Ishikawa (cell line): ENCODE measurements around the gene KLHDC8A.

Experiments
- CEBPB ChIP-seq: IDR thresholded peaks from 2 replicates; pipeline ENCODE4 v1.6.1; 2012
- CREB1 ChIP-seq: IDR thresholded peaks from 2 replicates; pipeline ENCODE4 v1.6.1; 2012; ENCODE audit warnings: low read depth
- EGR1 ChIP-seq: IDR thresholded peaks from 2 replicates; pipeline ENCODE4 v1.6.1; 2012
- EP300 ChIP-seq: IDR thresholded peaks from 2 replicates; pipeline ENCODE4 v1.6.1; 2012; ENCODE audit warnings: borderline replicate concordance
- FOXM1 ChIP-seq: IDR thresholded peaks from 2 replicates; pipeline ENCODE4 v1.6.1; 2012; ENCODE audit warnings: low read depth, borderline replicate concordance
- MAX ChIP-seq: IDR thresholded peaks from 2 replicates; pipeline ENCODE4 v1.6.1; 2012
- NFIC ChIP-seq: IDR thresholded peaks from 2 replicates; pipeline ENCODE4 v1.6.1; 2012
- RAD21 ChIP-seq: IDR thresholded peaks from 2 replicates; pipeline ENCODE4 v1.6.1; 2012; ENCODE audit warnings: low read depth
- TAF1 ChIP-seq: IDR thresholded peaks from 2 replicates; pipeline ENCODE4 v1.6.1; 2012; ENCODE audit warnings: low read depth, mild to moderate bottlenecking
- TCF12 ChIP-seq: IDR thresholded peaks from 2 replicates; pipeline ENCODE4 v1.6.1; 2012; ENCODE audit warnings: low read depth
- TEAD4 ChIP-seq: IDR thresholded peaks from 2 replicates; pipeline ENCODE4 v1.6.1; 2012
- YY1 ChIP-seq: IDR thresholded peaks from 2 replicates; pipeline ENCODE4 v1.6.1; 2012; ENCODE audit warnings: low read depth
- ZBTB7A ChIP-seq: IDR thresholded peaks from 2 replicates; pipeline ENCODE4 v1.6.1; 2012; ENCODE audit warnings: low read depth
- TF ChIP-seq, protein P1 (sequence below): IDR thresholded peaks from 2 replicates; pipeline ENCODE4 v1.6.1; 2012; ENCODE audit warnings: low read depth, mild to moderate bottlenecking
- TF ChIP-seq, protein P2 (sequence below): IDR thresholded peaks from 2 replicates; pipeline ENCODE4 v1.6.1; 2012

The KLHDC8A gene

GRCh38 chr1:205379056-205379455 lies 22.3 kb upstream of the KLHDC8A start:
- no peak for TF ChIP-seq TCF12
- TF ChIP-seq TAF1: no peak
- TF ChIP-seq CREB1: no peak

- TF ChIP-seq, protein P1, sequence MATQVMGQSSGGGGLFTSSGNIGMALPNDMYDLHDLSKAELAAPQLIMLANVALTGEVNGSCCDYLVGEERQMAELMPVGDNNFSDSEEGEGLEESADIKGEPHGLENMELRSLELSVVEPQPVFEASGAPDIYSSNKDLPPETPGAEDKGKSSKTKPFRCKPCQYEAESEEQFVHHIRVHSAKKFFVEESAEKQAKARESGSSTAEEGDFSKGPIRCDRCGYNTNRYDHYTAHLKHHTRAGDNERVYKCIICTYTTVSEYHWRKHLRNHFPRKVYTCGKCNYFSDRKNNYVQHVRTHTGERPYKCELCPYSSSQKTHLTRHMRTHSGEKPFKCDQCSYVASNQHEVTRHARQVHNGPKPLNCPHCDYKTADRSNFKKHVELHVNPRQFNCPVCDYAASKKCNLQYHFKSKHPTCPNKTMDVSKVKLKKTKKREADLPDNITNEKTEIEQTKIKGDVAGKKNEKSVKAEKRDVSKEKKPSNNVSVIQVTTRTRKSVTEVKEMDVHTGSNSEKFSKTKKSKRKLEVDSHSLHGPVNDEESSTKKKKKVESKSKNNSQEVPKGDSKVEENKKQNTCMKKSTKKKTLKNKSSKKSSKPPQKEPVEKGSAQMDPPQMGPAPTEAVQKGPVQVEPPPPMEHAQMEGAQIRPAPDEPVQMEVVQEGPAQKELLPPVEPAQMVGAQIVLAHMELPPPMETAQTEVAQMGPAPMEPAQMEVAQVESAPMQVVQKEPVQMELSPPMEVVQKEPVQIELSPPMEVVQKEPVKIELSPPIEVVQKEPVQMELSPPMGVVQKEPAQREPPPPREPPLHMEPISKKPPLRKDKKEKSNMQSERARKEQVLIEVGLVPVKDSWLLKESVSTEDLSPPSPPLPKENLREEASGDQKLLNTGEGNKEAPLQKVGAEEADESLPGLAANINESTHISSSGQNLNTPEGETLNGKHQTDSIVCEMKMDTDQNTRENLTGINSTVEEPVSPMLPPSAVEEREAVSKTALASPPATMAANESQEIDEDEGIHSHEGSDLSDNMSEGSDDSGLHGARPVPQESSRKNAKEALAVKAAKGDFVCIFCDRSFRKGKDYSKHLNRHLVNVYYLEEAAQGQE: no peak
- TF ChIP-seq NFIC: no peak
- TF ChIP-seq YY1: no peak
- no peak for TF ChIP-seq ZBTB7A
- TF ChIP-seq EGR1: no peak
- TF ChIP-seq CEBPB: no peak
- TF ChIP-seq FOXM1: no peak
- TF ChIP-seq CREB1: no peak
Observed at GRCh38 chr1:205377355-205377754, 20.6 kb upstream of the KLHDC8A start.

GRCh38 chr1:205376739-205377138 lies 20.0 kb upstream of the KLHDC8A start:
- TF ChIP-seq EGR1 (no peak), NFIC (no peak), MAX (no peak), CREB1 (no peak), RAD21 (no peak), TEAD4 (no peak), TCF12 (no peak), YY1 (no peak), FOXM1 (no peak), ZBTB7A (no peak)
- TF ChIP-seq, protein P1: no peak
- TF ChIP-seq, protein P2, sequence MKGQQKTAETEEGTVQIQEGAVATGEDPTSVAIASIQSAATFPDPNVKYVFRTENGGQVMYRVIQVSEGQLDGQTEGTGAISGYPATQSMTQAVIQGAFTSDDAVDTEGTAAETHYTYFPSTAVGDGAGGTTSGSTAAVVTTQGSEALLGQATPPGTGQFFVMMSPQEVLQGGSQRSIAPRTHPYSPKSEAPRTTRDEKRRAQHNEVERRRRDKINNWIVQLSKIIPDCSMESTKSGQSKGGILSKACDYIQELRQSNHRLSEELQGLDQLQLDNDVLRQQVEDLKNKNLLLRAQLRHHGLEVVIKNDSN: no peak

GRCh38 chr1:205375835-205376545 lies 19.3 kb upstream of the KLHDC8A start:
- TF ChIP-seq EGR1: no peak
- TF ChIP-seq TCF12: no peak
- TF ChIP-seq, protein P1: no peak
- no peak for TF ChIP-seq YY1
- TF ChIP-seq CREB1: no peak
- TF ChIP-seq NFIC: no peak
- TF ChIP-seq MAX: no peak
- no peak for TF ChIP-seq EP300
- TF ChIP-seq, protein P2: no peak
- TF ChIP-seq FOXM1: no peak
- no peak for TF ChIP-seq RAD21
- no peak for TF ChIP-seq CEBPB
- TF ChIP-seq ZBTB7A: no peak
- no peak for TF ChIP-seq TAF1
- TF ChIP-seq TEAD4: no peak
